NB4 (cell line): Measurements from ENCODE around the gene ZMYM3.
"Not testable (repeated sequence)": the region's sequence is repeated elsewhere in the genome, so short reads cannot be mapped to it uniquely, and the experiment has no call there.

ENCODE experiments used
- DNase-seq: peaks from one replicate; pipeline ENCODE4 v3.0.0; 2010; ENCODE audit warnings: low read depth
- H3K4me3 ChIP-seq: one replicate; pipeline ENCODE4 v1.5.1; 2011; ENCODE audit warnings: mild to moderate bottlenecking, low read depth, low read length, moderate library complexity
- MYC ChIP-seq: IDR thresholded peaks from 2 replicates; pipeline ENCODE4 v1.6.1; 2011; ENCODE audit warnings: low read depth, low read length
- POLR2A ChIP-seq: IDR thresholded peaks from 2 replicates; pipeline ENCODE4 v1.6.1; 2011; ENCODE audit warnings: mild to moderate bottlenecking; ENCODE audit not compliant: insufficient read length; ENCODE audit errors: extremely low read depth
- TF ChIP-seq, protein P1 (sequence below): IDR thresholded peaks from 2 replicates; pipeline ENCODE4 v1.6.1; 2011; ENCODE audit warnings: low read depth, low read length
- TF ChIP-seq, protein P2 (sequence below): IDR thresholded peaks from one replicate; pipeline ENCODE4 v1.5.1; 2012; ENCODE audit warnings: low read depth, low read length

The ZMYM3 gene

DNA sequence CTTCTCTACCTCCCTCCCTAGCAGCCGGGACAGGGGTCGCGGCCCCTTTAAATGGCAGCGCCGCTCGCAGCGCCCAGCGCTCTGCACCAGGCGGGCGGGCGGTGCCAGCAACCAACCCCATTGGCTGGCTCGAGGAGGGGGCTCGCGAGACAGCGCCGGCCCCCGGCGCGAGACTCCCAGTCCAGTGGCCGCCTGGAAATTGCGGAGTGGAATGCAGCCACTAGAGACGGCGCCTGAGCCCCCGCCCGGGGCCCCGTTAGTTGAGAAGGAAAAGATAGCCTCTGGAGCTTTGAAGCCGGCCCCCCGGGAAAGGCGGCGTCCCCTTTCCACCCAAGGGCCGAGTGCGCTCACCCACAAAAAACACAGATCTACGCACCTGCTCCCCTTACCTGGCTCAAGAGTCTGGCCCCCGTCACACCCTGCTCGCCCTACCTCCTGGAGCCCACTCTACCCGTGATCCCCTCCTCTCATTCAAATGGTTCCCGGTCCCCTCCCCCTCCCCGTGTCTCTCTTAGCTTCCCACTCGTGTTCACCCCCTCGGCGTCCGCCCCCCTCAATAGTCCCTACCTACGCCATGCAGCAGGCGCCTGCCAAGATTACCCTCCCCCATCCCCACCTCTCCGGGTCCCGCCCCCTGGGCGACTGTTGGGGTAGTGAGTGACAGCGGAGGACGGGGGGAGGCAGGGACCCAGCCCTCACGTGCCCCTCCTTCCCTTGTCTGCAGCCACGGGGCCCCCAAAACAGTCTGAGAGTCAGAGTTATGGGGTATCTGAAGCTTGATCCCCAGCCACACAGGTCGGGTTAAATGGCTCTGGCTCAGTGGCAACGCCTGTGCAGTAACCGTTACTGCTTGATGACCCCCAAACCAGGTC is at the start of gene ZMYM3:
ZMYM3 (minus strand) TSS at position 49 of the 872 bp plus-strand sequence. CDS start 885 bp downstream, outside the sequence.
- TF ChIP-seq MYC (no peak; the same call in none of the 2 replicates), POLR2A (peak; percentile 38)
- TF ChIP-seq, protein P1, sequence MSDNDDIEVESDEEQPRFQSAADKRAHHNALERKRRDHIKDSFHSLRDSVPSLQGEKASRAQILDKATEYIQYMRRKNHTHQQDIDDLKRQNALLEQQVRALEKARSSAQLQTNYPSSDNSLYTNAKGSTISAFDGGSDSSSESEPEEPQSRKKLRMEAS: no peak; the same call in 1 of the 2 replicates
- TF ChIP-seq, protein P2, sequence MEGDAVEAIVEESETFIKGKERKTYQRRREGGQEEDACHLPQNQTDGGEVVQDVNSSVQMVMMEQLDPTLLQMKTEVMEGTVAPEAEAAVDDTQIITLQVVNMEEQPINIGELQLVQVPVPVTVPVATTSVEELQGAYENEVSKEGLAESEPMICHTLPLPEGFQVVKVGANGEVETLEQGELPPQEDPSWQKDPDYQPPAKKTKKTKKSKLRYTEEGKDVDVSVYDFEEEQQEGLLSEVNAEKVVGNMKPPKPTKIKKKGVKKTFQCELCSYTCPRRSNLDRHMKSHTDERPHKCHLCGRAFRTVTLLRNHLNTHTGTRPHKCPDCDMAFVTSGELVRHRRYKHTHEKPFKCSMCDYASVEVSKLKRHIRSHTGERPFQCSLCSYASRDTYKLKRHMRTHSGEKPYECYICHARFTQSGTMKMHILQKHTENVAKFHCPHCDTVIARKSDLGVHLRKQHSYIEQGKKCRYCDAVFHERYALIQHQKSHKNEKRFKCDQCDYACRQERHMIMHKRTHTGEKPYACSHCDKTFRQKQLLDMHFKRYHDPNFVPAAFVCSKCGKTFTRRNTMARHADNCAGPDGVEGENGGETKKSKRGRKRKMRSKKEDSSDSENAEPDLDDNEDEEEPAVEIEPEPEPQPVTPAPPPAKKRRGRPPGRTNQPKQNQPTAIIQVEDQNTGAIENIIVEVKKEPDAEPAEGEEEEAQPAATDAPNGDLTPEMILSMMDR: no peak
- peak; percentile 92 for DNase-seq
- H3K4me3 ChIP-seq: peak within 1 kb of the TSS; percentile 77

DNA sequence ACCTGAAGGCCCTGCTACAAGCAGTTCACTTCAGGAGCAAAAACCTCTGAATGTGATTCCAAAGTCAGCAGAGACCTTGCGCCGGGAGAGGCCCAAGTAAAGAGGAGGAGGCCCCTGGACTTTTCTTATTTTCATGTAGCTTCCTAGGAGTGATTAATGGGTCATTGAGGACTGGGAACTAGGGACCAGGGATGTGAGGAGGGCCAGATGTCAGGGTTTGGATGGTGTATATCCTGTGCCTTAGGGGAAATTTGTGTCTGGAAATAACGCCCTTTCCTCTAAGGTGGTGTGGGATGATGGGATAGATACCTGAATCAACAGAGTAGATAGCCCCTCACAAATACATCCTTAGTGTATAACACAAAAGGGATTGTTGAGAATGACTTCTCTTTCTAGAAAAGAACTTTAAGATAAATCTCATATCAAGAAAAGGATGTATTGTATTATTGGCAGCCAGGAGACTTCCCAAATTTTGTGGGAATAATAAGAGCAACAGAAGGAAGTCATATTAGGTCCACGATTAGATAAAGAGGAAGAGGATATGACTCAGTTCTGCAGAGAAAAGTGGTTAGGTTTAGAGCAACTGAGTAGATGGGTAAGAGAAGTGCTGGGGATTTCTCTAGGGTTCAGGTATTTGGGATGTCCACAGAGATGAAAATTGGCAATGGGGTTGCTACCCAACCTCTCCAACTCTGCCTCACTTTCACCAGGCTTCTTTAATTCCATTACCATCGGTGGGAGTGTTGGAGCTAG is 48.7 kb upstream of the ZMYM3 start:
- TF ChIP-seq, protein P2: no peak
- TF ChIP-seq MYC (no peak), POLR2A (no peak)
- TF ChIP-seq, protein P1: no peak
- DNase-seq: peak; percentile 34
- H3K4me3 ChIP-seq: no peak overlapping the region

DNA sequence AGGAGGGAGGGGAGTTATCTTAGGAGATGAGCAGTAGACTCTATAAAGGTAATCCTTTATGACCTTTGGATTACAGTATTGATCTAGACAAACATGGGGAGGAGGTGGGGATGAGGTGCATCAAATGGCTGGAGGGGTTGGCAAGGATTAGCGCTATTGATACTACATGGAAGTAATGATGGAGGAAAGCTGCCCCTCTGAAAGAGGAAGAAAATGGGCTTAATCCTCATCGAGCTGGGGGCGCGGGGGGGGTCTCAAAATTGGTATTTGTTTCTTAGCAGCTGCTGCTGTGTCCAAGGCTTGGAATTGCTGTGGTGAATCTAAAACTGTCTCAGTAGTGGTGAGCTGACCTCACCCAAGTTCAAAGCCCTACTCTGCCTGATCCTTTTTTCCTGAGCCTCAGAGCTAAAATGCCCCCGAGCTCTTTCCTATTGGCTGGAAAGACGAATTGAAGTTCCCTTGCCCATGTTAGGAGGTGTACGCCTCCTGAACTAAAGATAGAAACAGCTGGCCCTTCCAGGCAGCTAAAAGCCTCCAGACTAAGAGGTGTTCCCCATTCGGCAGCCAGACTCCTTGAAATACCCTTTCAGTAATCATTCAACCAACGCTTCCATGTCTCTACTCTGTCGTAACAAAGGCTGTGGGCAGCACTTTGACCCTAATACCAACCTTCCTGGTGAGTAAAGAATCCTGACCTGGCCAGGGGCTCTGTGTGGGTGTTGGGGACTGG is 47.4 kb upstream of the ZMYM3 start, which contains the start of gene ITGB1BP2:
ITGB1BP2 (plus strand) TSS at position 556 of the 730 bp plus-strand sequence; CDS start at position 613, 57 bp downstream.
- H3K4me3 ChIP-seq: no peak within 1 kb of the TSS
- TF ChIP-seq, protein P1: no peak
- no peak for TF ChIP-seq POLR2A
- no peak for TF ChIP-seq MYC
- TF ChIP-seq, protein P2: no peak
- peak; percentile 42 for DNase-seq

DNA sequence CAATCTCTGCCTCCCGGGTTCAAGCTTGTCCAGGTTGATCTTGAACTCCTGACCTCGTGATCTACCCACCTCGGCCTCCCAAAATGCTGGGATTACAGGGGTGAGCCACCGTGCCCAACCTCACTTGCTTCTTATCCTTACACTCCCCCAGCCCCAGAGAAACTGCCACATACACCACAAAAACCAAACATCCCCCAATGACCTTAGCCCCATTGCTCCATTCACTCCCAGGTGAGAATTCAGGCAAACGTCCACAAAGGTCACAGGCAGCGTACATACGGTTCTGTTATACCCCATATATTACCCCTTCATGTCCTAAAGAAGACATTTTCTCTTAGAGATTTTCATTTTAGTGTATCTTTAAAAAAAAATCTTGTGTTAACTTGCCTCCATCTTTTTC is 46.6 kb upstream of the ZMYM3 start:
- H3K4me3 ChIP-seq, DNase-seq: not testable (repeated sequence)

DNA sequence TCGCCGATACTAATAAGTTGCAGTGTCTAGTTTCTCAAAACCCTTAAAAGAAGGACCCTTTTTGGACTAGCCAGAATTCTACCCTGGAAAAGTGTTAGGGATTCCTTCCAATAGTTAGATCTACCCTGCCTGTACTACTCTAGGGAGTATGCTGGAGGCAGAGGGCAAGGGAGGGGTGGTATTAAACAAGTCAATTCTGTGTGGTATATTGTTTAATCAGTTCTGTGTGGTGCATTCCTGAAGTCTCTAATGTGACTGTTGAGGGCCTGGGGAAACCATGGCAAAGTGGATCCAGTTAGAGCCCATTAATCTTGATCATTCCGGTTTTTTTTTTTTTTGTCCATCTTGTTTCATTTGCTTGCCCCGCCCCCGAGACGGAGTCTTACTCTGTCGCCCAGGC is 46.1 kb upstream of the ZMYM3 start:
- H3K4me3 ChIP-seq, DNase-seq: not testable (repeated sequence)

DNA sequence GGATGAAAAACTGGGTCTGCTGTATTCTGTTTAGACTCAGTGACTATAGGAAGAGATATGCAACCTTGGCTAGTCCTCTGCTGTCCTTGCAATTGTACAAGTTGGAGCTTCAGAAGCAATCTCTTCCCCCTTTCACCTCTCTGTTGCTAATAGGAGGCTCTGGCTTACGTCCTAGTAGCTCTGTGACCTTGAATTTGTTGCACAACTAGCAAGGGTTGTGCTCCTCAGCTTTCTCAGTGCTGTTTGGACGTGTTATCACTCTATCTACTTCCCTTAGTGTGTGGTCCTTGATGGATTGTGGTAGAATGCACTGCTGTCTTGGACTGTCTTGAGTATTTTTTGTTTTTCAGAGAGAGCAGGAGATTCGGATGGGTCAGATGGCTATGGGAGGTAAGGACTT is 44.2 kb upstream of the ZMYM3 start:
- DNase-seq: no peak
- no peak overlapping the region for H3K4me3 ChIP-seq
- TF ChIP-seq, protein P1: no peak
- TF ChIP-seq, protein P2: no peak
- TF ChIP-seq MYC (no peak), POLR2A (no peak)
